DND-41 (cell line): ENCODE data around the gene CRYGB.
"Not testable (repeated sequence)": the region's sequence is repeated elsewhere in the genome, so short reads cannot be mapped to it uniquely, and the experiment has no call there.

Source experiments
- ATAC-seq: fragments of 200-7000 bp; cut with Tn5 transposase; 3 replicates; pipeline ENCODE4 v1.9.1; 2021; ENCODE audit warnings: low read depth; ENCODE audit not compliant: insufficient read depth
- DNase-seq: peaks from one replicate; pipeline ENCODE4 v3.0.0-alpha.2; 2020
- H2AFZ ChIP-seq: 2 replicates; pipeline ENCODE4 v1.6.0; 2012; ENCODE audit warnings: low read depth, low read length
- H3K27ac ChIP-seq: 2 replicates; pipeline ENCODE4 v1.5.1; 2012; ENCODE audit warnings: low read length, inconsistent platforms
- H3K27me3 ChIP-seq: fragments of 200-600 bp; sonication (generic); 2 replicates; pipeline ENCODE4 v1.6.0; 2012; ENCODE audit warnings: low read length, mild to moderate bottlenecking, inconsistent platforms; ENCODE audit not compliant: insufficient read depth, poor library complexity
- H3K36me3 ChIP-seq: 2 replicates; pipeline ENCODE4 v1.5.1; 2012; ENCODE audit warnings: low read length, inconsistent platforms; ENCODE audit not compliant: insufficient read depth
- H3K4me1 ChIP-seq: 2 replicates; pipeline ENCODE4 v1.5.1; 2012; ENCODE audit warnings: mild to moderate bottlenecking, low read length; ENCODE audit not compliant: insufficient read depth
- H3K4me2 ChIP-seq: 2 replicates; pipeline ENCODE4 v1.6.0; 2012; ENCODE audit warnings: mild to moderate bottlenecking, moderate library complexity, low read length, inconsistent platforms; ENCODE audit not compliant: insufficient read depth
- H3K4me3 ChIP-seq, 2 experiments: fragments of 200-600 bp in 1 of 2; shearing (Covaris generic) in 1 of 2; 2 replicates each; pipeline ENCODE4 v1.5.1; 2012 to 2016; ENCODE audit warnings: inconsistent platforms in 2 of 2, low read length in 2 of 2, mild to moderate bottlenecking in 2 of 2, low read depth in 1 of 2, moderate library complexity in 1 of 2
- H3K79me2 ChIP-seq: 2 replicates; pipeline ENCODE4 v1.6.0; 2012; ENCODE audit warnings: low read length, inconsistent platforms; ENCODE audit not compliant: insufficient read depth
- H3K9ac ChIP-seq: 2 replicates; pipeline ENCODE4 v1.6.0; 2012; ENCODE audit warnings: low read depth, mild to moderate bottlenecking, inconsistent platforms, low read length, moderate library complexity
- H3K9me3 ChIP-seq: 2 replicates; pipeline ENCODE4 v1.5.1; 2012; ENCODE audit warnings: low read length, moderate library complexity, mild to moderate bottlenecking, inconsistent platforms; ENCODE audit not compliant: insufficient read depth, severe bottlenecking
- H4K20me1 ChIP-seq: 2 replicates; pipeline ENCODE4 v1.6.0; 2012; ENCODE audit warnings: low read length; ENCODE audit not compliant: insufficient read depth
- EZH2 ChIP-seq: IDR thresholded peaks from 3 replicates; pipeline ENCODE4 v1.6.1; 2012; ENCODE audit warnings: borderline replicate concordance, low read depth, mild to moderate bottlenecking, moderate library complexity, low read length, inconsistent platforms; ENCODE audit not compliant: severe bottlenecking
- TF ChIP-seq, protein P1 (sequence below): IDR thresholded peaks from 2 replicates; pipeline ENCODE4 v1.5.1; 2012; ENCODE audit warnings: borderline replicate concordance, low read length, moderate library complexity, mild to moderate bottlenecking; ENCODE audit not compliant: poor library complexity, severe bottlenecking; ENCODE audit errors: extremely low read depth

The CRYGB gene

DNA sequence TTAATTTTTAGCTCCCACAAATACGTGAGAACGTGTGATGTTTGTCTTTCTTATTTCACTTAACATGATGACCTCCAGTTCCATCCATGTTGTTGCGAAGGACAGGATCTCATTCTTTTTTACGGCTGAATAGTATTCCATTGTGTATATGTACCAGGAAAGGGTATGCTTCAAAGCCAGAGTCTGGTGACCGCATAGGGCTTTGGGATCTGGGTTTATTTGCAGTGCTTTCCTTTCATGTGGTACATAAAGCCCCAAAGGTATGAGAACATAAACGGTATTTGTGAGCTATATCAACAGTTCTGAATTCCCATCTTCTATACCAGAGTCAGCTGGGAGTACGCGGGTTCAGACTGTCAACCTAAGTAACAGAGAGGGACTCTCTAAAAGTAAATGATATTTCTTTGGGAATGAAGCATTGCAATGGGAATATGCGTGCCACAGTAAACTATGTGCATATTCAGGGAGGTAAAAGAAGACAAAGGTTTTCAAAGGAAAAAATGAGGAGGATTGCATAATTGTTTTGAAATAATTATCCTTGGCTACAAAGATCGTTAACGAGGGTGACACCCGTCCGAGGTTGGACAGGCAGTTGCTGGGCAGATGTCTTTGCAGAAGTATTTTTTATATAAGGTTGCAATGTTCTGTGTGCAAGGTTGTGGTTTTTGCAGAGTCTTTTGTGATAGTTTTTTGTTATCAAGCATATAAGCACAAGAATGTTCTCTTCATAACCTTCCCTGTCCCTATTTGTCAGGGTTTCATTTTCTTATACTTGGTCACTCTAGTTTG is 46.1 kb downstream of the CRYGB start:
- H2AFZ ChIP-seq: no peak overlapping the region

DNA sequence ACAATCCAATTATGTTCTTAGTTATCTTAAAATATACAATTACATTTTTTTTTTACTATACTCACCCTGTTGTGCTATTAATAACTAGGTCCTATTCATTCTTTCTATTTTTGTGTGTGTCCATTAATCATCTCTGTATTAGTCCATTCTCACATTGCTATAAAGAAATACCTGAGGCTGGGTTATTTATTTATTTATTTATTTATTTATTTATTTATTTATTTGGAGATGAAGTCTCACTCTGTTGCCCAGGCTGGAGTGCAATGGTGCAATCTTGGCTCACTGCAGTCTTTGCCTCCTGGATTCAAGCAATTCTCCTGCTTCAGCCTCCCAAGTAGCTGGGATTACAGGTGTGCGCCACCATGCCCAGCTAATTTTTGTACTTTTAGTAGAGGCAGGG is 47.3 kb downstream of the CRYGB start:
- not testable (repeated sequence) for H2AFZ ChIP-seq, H3K27ac ChIP-seq, H3K9me3 ChIP-seq, H3K79me2 ChIP-seq, H3K9ac ChIP-seq, ATAC-seq, H4K20me1 ChIP-seq, H3K4me2 ChIP-seq, DNase-seq, H3K27me3 ChIP-seq, H3K4me3 ChIP-seq, H3K36me3 ChIP-seq
- H3K4me1 ChIP-seq: peaks cover 30% of the 10 kb centered on the region

More for the DNA sequence above, 46.1 kb downstream of the CRYGB start:
- H3K4me1 ChIP-seq: peaks cover 30% of the 10 kb centered on the region
- H3K4me2 ChIP-seq: peak overlapping the region; percentile 53
- DNase-seq (peak; percentile 35), ATAC-seq (peak; percentile 42; the same call in 2 of the 3 replicates)
- H3K27me3 ChIP-seq: no peaks in the 10 kb centered on the region
- H3K9ac ChIP-seq: peak overlapping the region; percentile 42; the same call in 1 of the 2 replicates
- H3K27ac ChIP-seq: peak overlapping the region; percentile 68
- TF ChIP-seq, protein P1, sequence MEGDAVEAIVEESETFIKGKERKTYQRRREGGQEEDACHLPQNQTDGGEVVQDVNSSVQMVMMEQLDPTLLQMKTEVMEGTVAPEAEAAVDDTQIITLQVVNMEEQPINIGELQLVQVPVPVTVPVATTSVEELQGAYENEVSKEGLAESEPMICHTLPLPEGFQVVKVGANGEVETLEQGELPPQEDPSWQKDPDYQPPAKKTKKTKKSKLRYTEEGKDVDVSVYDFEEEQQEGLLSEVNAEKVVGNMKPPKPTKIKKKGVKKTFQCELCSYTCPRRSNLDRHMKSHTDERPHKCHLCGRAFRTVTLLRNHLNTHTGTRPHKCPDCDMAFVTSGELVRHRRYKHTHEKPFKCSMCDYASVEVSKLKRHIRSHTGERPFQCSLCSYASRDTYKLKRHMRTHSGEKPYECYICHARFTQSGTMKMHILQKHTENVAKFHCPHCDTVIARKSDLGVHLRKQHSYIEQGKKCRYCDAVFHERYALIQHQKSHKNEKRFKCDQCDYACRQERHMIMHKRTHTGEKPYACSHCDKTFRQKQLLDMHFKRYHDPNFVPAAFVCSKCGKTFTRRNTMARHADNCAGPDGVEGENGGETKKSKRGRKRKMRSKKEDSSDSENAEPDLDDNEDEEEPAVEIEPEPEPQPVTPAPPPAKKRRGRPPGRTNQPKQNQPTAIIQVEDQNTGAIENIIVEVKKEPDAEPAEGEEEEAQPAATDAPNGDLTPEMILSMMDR: no peak
- no peak for TF ChIP-seq EZH2
- H3K36me3 ChIP-seq: no peaks in the 10 kb centered on the region
- no peaks in the 10 kb centered on the region for H4K20me1 ChIP-seq
- no peaks in the 10 kb centered on the region for H3K79me2 ChIP-seq
- H3K9me3 ChIP-seq: no peaks in the 10 kb centered on the region
- no peak overlapping the region; a peak in 1 of 4 replicates for H3K4me3 ChIP-seq

DNA sequence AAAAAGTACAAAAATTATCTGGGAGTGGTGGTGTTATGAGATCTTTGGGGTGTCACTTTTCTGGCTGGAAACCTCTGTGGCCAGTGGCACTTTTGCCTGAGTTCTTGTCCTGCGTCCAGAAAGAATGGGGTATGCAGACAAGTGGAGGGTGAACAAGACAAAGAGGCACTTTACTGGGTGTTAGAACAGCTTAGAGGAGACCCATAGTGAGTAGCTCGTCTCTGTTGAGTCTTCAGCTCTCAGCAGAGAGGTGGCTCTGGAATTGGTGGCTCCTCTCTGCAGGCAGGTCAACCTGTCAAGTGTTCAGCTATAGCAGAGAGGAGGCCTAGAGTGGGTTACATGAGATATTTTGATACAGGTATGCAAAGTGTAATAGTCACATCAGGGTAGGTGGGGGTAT is 47.7 kb downstream of the CRYGB start:
- no peak overlapping the region for H3K9ac ChIP-seq
- H3K4me3 ChIP-seq: no peak overlapping the region
- H3K36me3 ChIP-seq: no peaks in the 10 kb centered on the region
- H4K20me1 ChIP-seq: no peaks in the 10 kb centered on the region
- H3K4me1 ChIP-seq: peaks cover 30% of the 10 kb centered on the region
- no peak overlapping the region for H3K27ac ChIP-seq
- ATAC-seq: no peak
- TF ChIP-seq, protein P1: no peak
- no peak for TF ChIP-seq EZH2
- H2AFZ ChIP-seq: no peak overlapping the region
- no peak overlapping the region for H3K4me2 ChIP-seq
- no peaks in the 10 kb centered on the region for H3K79me2 ChIP-seq
- no peaks in the 10 kb centered on the region for H3K9me3 ChIP-seq
- no peak for DNase-seq
- no peaks in the 10 kb centered on the region for H3K27me3 ChIP-seq

DNA sequence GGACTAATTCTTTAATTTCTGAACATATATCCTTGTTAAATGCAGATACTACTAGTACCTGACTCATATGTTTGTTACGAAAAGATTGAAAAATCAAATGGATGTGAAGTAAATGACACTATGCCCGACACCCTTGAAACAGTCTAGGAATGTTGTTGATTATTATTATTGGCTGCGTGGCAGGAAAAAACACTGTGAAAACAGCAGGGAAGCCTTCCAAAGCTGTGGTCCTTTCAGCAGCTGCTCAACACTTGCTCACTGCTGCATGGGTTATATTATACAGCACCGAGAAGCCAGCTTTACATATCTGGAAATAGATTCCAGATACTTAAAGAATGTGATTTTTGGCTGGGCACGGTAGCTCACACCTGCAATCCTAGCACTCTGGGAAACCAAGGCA is 48.2 kb downstream of the CRYGB start:
- H3K9ac ChIP-seq: no peak overlapping the region
- no peaks in the 10 kb centered on the region for H4K20me1 ChIP-seq
- no peaks in the 10 kb centered on the region for H3K79me2 ChIP-seq
- no peak for DNase-seq
- TF ChIP-seq EZH2: no peak
- TF ChIP-seq, protein P1: no peak
- peaks cover 30% of the 10 kb centered on the region for H3K4me1 ChIP-seq
- ATAC-seq: no peak
- H3K36me3 ChIP-seq: no peaks in the 10 kb centered on the region
- H3K4me3 ChIP-seq: no peak overlapping the region
- H2AFZ ChIP-seq: no peak overlapping the region
- no peaks in the 10 kb centered on the region for H3K27me3 ChIP-seq
- no peak overlapping the region for H3K4me2 ChIP-seq
- no peaks in the 10 kb centered on the region for H3K9me3 ChIP-seq
- no peak overlapping the region for H3K27ac ChIP-seq
